Suprapubic skin (tissue), 4 donors: Measurements from ENCODE around the gene BOK. TPM values are rescaled to one million over a fixed set of nuclear protein-coding genes. Genes with fewer than 3 reads are reported as not detected.

Experiments
- DNase-seq, 2 donors: peaks; one replicate each; pipeline ENCODE4 v3.0.0-alpha.2; 2019; ENCODE audit warnings: low spot score in 2 of 2
- H3K27ac ChIP-seq: fragments of 200-600 bp; sonication (generic); one replicate; pipeline ENCODE4 v1.5.1; 2019
- H3K27me3 ChIP-seq: fragments of 200-600 bp; sonication (generic); one replicate; pipeline ENCODE4 v1.5.1; 2019
- H3K36me3 ChIP-seq: fragments of 200-600 bp; sonication (generic); one replicate; pipeline ENCODE4 v1.5.1; 2019
- H3K4me1 ChIP-seq: fragments of 200-600 bp; sonication (generic); one replicate; pipeline ENCODE4 v1.5.1; 2019
- H3K4me3 ChIP-seq: fragments of 200-600 bp; sonication (generic); one replicate; pipeline ENCODE4 v1.5.1; 2019; ENCODE audit warnings: mild to moderate bottlenecking
- H3K9me3 ChIP-seq: fragments of 200-600 bp; sonication (generic); one replicate; pipeline ENCODE4 v1.5.1; 2019
- CTCF ChIP-seq, 2 donors: fragments of 200-600 bp in 1 of 2; fragments of 450-650 bp in 1 of 2; sonication (generic) in 1 of 2; IDR thresholded peaks; one replicate each; pipeline ENCODE4 v1.5.1; 2016 to 2019; ENCODE audit warnings: antibody characterized with exemption in 2 of 2, mild to moderate bottlenecking in 1 of 2, moderate library complexity in 1 of 2
- EP300 ChIP-seq: sonication (generic); formaldehyde crosslinking; IDR thresholded peaks from one replicate; pipeline ENCODE4 v1.6.1; 2017; ENCODE audit warnings: antibody characterized with exemption
- POLR2A ChIP-seq, 2 donors: fragments of 450-650 bp; IDR thresholded peaks; one replicate each; pipeline ENCODE4 v1.6.1; 2017; ENCODE audit warnings: antibody characterized with exemption in 2 of 2, mild to moderate bottlenecking in 2 of 2, moderate library complexity in 2 of 2
- POLR2AphosphoS5 ChIP-seq, 3 donors: sonication (generic); formaldehyde crosslinking; IDR thresholded peaks; one replicate each; pipeline ENCODE4 v1.6.1; 2017; ENCODE audit warnings: antibody characterized with exemption in 3 of 3
- WGBS: methylation state at CpG from one replicate; pipeline ENCODE4 v1.1.5; 2018; 5-methylcytosine and 5-hydroxymethylcytosine counted together
- total RNA-seq, 4 donors: library from RNA; depleted of rRNA; stranded (reverse); fragments of >200 nt; gene quantifications; one replicate each; pipeline ENCODE4 v1.1.0, GENCODE V29; 2016

BOK gene
- total RNA-seq, 4 donors from 2014 or later, result 32.4 to 61.6 (median 60.5) TPM

GRCh38 chr2:241608881-241609280, 50.3 kb downstream of the BOK start:
- peaks cover 33% of the 10 kb centered on the region for H3K36me3 ChIP-seq
- no peaks in the 10 kb centered on the region for H3K27me3 ChIP-seq
- no peak for TF ChIP-seq POLR2AphosphoS5 (IDR thresholded peaks at IDR 0.05)
- TF ChIP-seq EP300, result no peak
- no peak for TF ChIP-seq POLR2A (IDR thresholded peaks at IDR 0.05)
- no peak for TF ChIP-seq CTCF (IDR thresholded peaks at IDR 0.05)
- H3K4me3 ChIP-seq, result no peak overlapping the region
- H3K27ac ChIP-seq, result no peak overlapping the region
- no peak for DNase-seq
- WGBS, result 87% methylated on average over 10 of the region's 10 CpGs
- H3K9me3 ChIP-seq, result no peaks in the 10 kb centered on the region
- H3K4me1 ChIP-seq, result peaks cover 21% of the 10 kb centered on the region

- peak; percentile 88 to 90 for DNase-seq
- WGBS, result 16% methylated on average over 22 of the region's 76 CpGs
- H3K36me3 ChIP-seq, result peaks cover 25% of the 10 kb centered on the region
- TF ChIP-seq POLR2AphosphoS5 (IDR thresholded peaks at IDR 0.05), result no peak
- TF ChIP-seq CTCF (IDR thresholded peaks at IDR 0.05), result peak; percentile 51 to 79
- H3K4me1 ChIP-seq, result peaks cover 21% of the 10 kb centered on the region
- H3K27ac ChIP-seq, result peak overlapping the region; percentile 67
- peak overlapping the region; percentile 48 for H3K4me3 ChIP-seq
- no peaks in the 10 kb centered on the region for H3K27me3 ChIP-seq
- H3K9me3 ChIP-seq, result no peaks in the 10 kb centered on the region
Measured at GRCh38 chr2:241609859-241610793, 51.6 kb downstream of the BOK start.

DNA sequence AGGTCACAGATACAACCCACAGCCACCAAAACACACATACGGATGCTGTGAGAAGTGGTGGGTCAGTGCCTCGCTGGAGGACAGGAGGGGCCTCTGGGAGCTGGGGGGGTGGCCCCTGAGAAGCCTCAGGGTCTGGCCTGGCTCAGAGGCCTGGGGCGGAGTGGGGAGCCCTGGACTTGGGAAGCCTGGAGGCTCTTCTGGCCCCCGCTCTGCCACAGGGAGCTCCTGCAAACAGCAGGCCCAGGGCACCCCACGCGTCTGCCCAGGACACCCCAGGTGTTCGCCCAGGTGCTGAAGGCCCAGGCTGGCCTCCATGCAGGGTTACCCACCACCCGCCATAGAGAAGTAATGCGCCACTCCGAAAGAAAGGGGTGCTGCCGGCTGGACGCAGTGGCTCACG, 52.5 kb downstream of the BOK start:
- Histone ChIP-seq H3K27ac (no peak overlapping the region), H3K4me1 (peaks cover 23% of the 10 kb centered on the region), H3K27me3 (no peaks in the 10 kb centered on the region), H3K9me3 (no peaks in the 10 kb centered on the region), H3K4me3 (no peak overlapping the region), H3K36me3 (peaks cover 16% of the 10 kb centered on the region)
- DNase-seq, result no peak
- 89% methylated on average over 11 of the region's 13 CpGs for WGBS
- TF ChIP-seq POLR2AphosphoS5 (IDR thresholded peaks at IDR 0.05) (no peak), POLR2A (IDR thresholded peaks at IDR 0.05) (no peak), EP300 (no peak), CTCF (IDR thresholded peaks at IDR 0.05) (no peak)

DNA sequence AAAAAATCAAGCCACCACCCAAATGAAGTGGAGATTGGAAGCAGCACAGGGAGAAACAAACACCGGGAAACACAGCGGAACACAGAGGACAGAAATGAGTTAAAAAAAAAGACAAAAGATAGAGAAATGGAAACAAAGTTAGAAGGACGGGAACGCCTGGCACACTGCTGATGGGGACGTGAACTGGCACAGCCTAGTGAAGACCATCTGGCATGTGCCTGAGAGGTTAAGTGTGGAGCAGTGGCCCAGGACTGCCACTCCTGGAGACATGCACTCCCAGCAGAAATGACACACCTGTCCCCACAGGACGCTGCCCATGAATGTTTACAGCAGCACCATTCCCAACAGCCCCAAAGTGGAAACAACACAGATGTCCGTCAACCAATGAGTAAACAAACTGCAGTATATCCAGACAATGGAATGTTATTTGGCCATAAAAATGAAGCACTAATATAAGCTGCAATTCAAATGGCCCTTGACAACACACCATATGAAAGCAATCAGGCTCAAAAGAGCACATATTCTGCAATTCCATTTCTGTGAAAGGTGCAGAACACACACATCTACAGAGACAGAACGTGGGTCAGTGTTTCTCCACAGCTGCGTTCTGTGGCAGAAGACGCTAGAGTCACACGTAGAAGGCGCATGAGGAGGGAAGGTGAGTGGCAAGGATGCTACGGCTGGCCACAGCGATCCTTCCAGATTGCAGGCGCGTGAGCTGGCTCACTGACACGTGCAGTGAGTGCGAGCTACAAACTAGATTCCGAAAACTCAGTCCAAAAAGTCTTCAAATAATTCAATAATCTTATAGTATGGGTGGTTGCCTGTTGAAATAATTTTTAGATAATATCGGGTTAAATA, 53.8 kb downstream of the BOK start:
- TF ChIP-seq POLR2A (IDR thresholded peaks at IDR 0.05), result no peak
- TF ChIP-seq EP300, result no peak
- no peak for TF ChIP-seq POLR2AphosphoS5 (IDR thresholded peaks at IDR 0.05)
- TF ChIP-seq CTCF (IDR thresholded peaks at IDR 0.05), result no peak

More for the DNA sequence above, 53.8 kb downstream of the BOK start:
- WGBS, result 80% methylated on average over 20 of the region's 20 CpGs
- Histone ChIP-seq H3K36me3 (peaks cover 6% of the 10 kb centered on the region), H3K4me1 (peaks cover 34% of the 10 kb centered on the region), H3K9me3 (no peaks in the 10 kb centered on the region), H3K4me3 (no peak overlapping the region), H3K27ac (no peak overlapping the region), H3K27me3 (no peaks in the 10 kb centered on the region)
- no peak for DNase-seq
